ENCODE measurements around the gene PTBP3.
"Not testable (repeated sequence)": the region's sequence is repeated elsewhere in the genome, so short reads cannot be mapped to it uniquely, and the experiment has no call there.

PTBP3 gene

GRCh38 chr9:112194969-112195431 lies 138.4 kb downstream of the PTBP3 start:
- DNase-seq, result no peak

DNA sequence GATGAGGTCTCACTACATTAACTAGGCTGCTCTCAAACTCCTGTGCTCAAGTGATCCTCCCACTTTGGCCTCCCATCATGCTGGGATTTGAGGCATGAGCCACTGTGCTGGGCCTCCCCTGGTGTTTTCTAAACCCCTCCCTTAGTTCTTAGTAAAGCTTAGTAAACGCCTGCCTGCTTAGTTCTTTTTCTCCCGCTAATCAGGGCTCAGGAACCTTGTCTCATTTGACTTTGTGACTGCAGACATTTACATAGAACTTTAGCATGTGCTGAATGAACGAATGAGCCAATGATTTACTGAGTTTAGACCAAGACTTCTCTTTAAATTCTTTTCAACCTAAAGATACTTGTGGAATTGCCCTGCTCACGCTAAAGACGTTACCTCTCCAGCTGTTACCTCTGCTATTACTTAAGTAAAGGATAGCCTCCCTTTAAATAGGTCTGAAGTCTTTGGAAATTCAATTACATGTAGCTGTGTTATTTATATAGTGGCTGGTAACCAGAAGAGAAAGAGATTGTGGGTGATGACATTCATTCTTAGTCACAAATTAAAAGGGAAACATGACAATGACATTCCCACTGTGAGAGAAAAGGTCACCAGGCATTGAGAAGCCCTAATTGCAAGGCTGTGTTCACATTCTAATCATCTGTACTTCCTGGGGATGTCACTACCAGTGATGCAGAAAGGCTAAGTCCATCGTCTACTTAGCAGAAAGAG lies 139.7 kb downstream of the PTBP3 start:
- no peak for DNase-seq

GRCh38 chr9:112190320-112190719 lies 143.1 kb downstream of the PTBP3 start:
- DNase-seq, result not testable (repeated sequence)

DNA sequence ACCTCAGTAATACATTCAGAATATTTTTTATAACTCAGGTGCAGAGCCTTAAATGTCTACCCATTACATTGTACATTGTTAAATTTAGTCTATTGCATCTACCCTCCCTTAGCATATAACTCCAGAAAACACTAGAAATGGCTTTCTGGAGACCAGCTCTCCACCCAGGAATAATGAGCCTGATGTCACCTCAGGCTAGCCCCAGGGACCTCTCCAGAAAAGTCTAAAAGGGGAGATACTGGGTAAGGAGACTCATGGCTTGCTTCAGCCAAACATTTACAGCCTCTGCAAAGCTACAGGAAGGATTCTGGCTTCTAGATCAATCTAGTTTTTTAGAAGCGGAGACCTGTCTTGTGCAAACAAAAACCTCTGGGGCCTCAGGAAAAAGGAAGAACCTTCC lies 144.5 kb downstream of the PTBP3 start:
- DNase-seq, result no peak

GRCh38 chr9:112187404-112187803 lies 146.0 kb downstream of the PTBP3 start:
- no peak for DNase-seq

- DNase-seq, result no peak
These were observed 146.7 kb downstream of the PTBP3 start for GRCh38 chr9:112186695-112187094.

GRCh38 chr9:112184946-112185345 lies 148.5 kb downstream of the PTBP3 start:
- DNase-seq, result no peak

- no peak for DNase-seq
These were observed 149.2 kb downstream of the PTBP3 start for GRCh38 chr9:112184221-112184620.

DNA sequence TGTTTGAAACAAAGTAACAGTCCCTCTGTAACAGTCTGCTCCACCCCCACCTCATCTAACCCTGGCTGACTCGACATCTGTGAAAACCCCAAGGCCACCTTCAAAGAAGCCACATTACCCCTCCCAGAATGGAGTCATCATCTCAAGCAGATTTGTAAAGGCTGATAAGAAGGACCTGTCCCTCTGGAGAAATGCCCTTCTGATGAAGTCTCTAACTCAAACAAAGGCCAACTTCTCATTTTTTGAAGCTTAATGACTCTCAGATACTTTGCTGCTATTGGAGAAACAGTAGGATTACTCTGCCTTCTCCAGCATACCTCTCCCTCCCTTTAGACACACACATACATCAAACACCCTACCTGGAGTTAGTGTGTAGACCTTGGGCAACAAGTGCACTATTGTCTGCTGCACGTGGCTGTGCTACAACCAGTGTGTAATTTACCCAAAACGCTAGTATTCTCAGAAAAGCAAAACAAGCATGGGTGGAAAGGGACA lies 153.0 kb downstream of the PTBP3 start:
- no peak for DNase-seq

GRCh38 chr9:112179816-112180215 lies 153.6 kb downstream of the PTBP3 start:
- DNase-seq, result peak; percentile 17

GRCh38 chr9:112176524-112176923 lies 156.9 kb downstream of the PTBP3 start:
- no peak for DNase-seq

GRCh38 chr9:112175796-112176315 lies 157.6 kb downstream of the PTBP3 start:
- DNase-seq, result no peak

- DNase-seq, result peak; percentile 16
These were observed 158.2 kb downstream of the PTBP3 start, which contains the start of gene SUSD1 for GRCh38 chr9:112174965-112175795. Gene SUSD1, minus strand, starts transcription at chr9:112175297. Its CDS starts 62 bp downstream, at chr9:112175235.

DNA sequence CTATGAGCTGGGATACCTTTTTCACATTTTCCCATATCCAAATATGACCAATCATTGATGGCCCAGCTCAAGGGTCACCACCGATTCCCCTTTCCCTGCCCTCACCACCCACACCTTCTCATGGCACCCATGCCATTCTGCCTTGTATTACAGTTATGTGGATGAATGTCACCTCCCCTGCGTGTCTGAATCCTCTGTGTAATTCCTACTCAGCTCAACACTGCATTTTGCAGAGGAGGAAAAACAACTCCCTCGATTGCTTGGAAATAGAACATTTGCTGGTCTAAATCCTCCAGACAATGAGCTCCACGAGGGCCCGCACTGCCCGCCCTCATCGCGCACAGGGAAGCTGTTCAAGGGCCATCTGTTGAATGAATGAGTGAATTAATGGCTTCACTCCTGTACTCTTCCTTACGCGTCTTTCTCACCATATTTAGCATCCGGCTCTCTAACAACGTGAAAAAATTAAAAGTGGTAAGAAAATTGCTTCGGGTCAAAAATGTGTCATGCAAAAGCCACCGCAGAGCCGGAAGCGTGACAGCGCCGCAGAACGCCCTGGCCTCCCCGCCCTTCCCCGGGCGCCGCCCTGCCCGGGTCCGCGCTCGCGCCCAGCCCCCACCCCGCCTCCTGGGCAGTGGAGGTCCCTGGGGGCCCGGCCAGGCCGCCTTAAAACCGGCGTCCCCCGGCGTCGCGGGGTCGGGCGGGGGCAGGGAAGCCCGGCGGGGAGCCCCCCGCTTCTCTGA lies 159.0 kb downstream of the PTBP3 start:
- DNase-seq, result peak; percentile 33

- DNase-seq, result no peak
These were observed 159.8 kb downstream of the PTBP3 start for GRCh38 chr9:112173489-112174221.

DNA sequence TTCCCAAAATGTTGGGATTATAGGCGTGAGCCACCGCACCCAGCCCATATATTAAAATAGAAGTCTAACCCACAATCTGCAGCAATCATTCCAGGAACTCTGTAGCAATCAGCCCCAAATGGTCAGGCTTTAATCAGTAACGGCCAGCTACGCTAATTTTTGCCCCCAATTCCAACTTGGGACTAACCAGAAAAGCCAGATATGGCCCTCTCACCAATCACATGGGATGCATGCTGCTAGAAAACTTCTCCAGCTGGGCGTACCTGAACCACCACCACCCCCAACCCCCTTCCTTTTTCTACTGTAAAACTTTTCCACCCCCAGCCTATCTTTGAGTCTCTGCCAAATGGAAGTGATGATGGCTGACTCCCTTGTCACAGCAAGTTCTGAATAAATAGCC lies 162.5 kb downstream of the PTBP3 start:
- no peak for DNase-seq

- no peak for DNase-seq
These were observed 163.2 kb downstream of the PTBP3 start for GRCh38 chr9:112170235-112170634.

GRCh38 chr9:112169368-112169767 lies 164.1 kb downstream of the PTBP3 start:
- no peak for DNase-seq

DNA sequence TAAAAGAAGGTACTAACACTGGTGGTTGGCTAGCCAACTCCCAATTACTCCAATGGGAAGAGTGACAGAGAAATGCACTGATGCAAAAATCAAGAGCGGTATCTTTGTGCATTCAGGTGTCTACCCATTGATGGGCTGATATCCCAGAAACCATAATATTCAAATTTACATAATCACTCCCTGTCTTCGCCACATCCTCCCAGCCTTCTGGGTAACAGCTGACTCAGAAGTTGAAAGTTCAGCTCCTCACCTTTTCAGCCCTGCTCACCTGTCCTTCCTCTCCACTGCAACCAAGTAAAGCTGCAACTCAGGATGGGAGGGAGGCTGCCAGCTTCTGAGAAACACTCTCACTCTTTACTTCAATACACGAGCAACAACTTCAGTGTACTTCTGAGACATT lies 165.2 kb downstream of the PTBP3 start:
- DNase-seq, result no peak

Measured in fibroblast of upper back skin (primary cell).